HCT116 (cell line): Measurements from ENCODE around the gene TNFSF12.

Experiments used
- CBX3 ChIP-seq: IDR thresholded peaks from 2 replicates; pipeline ENCODE4 v1.6.1; 2012; ENCODE audit warnings: low read depth
- CTCF ChIP-seq, 3 experiments: fragments of 200-600 bp in 1 of 3; sonication (generic) in 1 of 3; IDR thresholded peaks in 2 of 3; conservative IDR thresholded peaks in 1 of 3; 2 replicates each; pipeline ENCODE4 v1.5.1; 2012 to 2017; ENCODE audit warnings: low read depth in 2 of 3, low read length in 2 of 3, antibody characterized with exemption in 1 of 3, borderline replicate concordance in 1 of 3, control low read depth in 1 of 3, mild to moderate bottlenecking in 1 of 3, mixed read lengths in 1 of 3, mixed run types in 1 of 3, moderate library complexity in 1 of 3; ENCODE audit not compliant: insufficient read depth in 1 of 3
- ELF1 ChIP-seq: IDR thresholded peaks from 2 replicates; pipeline ENCODE4 v1.6.1; 2012; ENCODE audit warnings: low read depth, borderline replicate concordance
- EZH2 ChIP-seq: fragments of 200-600 bp; sonication (generic); IDR thresholded peaks from 2 replicates; pipeline ENCODE4 v1.6.1; 2017; ENCODE audit warnings: antibody characterized with exemption, mixed run types
- EZH2phosphoT487 ChIP-seq: fragments of 200-600 bp; IDR thresholded peaks from 2 replicates; pipeline ENCODE4 v1.6.1; 2018; ENCODE audit warnings: antibody characterized with exemption, borderline replicate concordance
- MAX ChIP-seq: IDR thresholded peaks from 2 replicates; pipeline ENCODE4 v1.6.1; 2012
- POLR2A ChIP-seq: IDR thresholded peaks from 2 replicates; pipeline ENCODE4 v1.7.0; 2011; ENCODE audit warnings: borderline replicate concordance; ENCODE audit not compliant: insufficient read depth, insufficient read length; ENCODE audit errors: extremely low read depth
- POLR2AphosphoS5 ChIP-seq: IDR thresholded peaks from 2 replicates; pipeline ENCODE4 v1.6.1; 2011; ENCODE audit warnings: mild to moderate bottlenecking, low read depth, low read length, moderate library complexity
- RAD21 ChIP-seq: IDR thresholded peaks from 2 replicates; pipeline ENCODE4 v1.6.1; 2012; ENCODE audit warnings: low read depth, mild to moderate bottlenecking
- SP1 ChIP-seq: IDR thresholded peaks from 2 replicates; pipeline ENCODE4 v1.6.1; 2012; ENCODE audit warnings: low read depth
- ZNF274 ChIP-seq: fragments of 200-500 bp; sonication (Bioruptor generic); IDR thresholded peaks from 2 replicates; pipeline ENCODE4 v1.6.1; 2014; ENCODE audit warnings: mild to moderate bottlenecking, low read depth, low read length, inconsistent platforms

GRCh38 chr17:7589204-7589868, 40.5 kb downstream of the TNFSF12 start:
- TF ChIP-seq CTCF (IDR thresholded peaks at IDR 0.05 in 2 of 3, conservative IDR thresholded peaks at IDR 0.05 in 1 of 3; ENCODE audit: borderline replicate concordance in 1 of 3, insufficient read depth in 1 of 3, low read depth in 2 of 3, low read length in 2 of 3), result no peak
- TF ChIP-seq ELF1, result no peak
- TF ChIP-seq CBX3, result no peak
- TF ChIP-seq EZH2, result no peak
- no peak for TF ChIP-seq POLR2A
- no peak for TF ChIP-seq SP1
- no peak for TF ChIP-seq POLR2AphosphoS5
- TF ChIP-seq RAD21, result no peak
- TF ChIP-seq EZH2phosphoT487, result no peak
- TF ChIP-seq MAX, result no peak
- TF ChIP-seq ZNF274, result no peak
